PC-9 (cell line): ENCODE measurements around the gene SFTPD.
"Not testable (repeated sequence)": the region's sequence is repeated elsewhere in the genome, so short reads cannot be mapped to it uniquely, and the experiment has no call there.

ENCODE experiments used
- CTCF ChIP-seq: fragments of 200-600 bp; sonication (generic); conservative IDR thresholded peaks from 2 replicates; pipeline ENCODE4 v1.6.1; 2017; ENCODE audit warnings: mixed run types, antibody characterized with exemption, mild to moderate bottlenecking, moderate library complexity
- EZH2 ChIP-seq: fragments of 200-600 bp; sonication (generic); IDR thresholded peaks from 2 replicates; pipeline ENCODE4 v1.8.0; 2017; ENCODE audit warnings: antibody characterized with exemption, low read depth

GRCh38 chr10:79888984-79889383, 59.9 kb downstream of the SFTPD start:
- TF ChIP-seq EZH2, CTCF: not testable (repeated sequence)
